ENCODE data around the gene BFSP1.

BFSP1 gene

DNA sequence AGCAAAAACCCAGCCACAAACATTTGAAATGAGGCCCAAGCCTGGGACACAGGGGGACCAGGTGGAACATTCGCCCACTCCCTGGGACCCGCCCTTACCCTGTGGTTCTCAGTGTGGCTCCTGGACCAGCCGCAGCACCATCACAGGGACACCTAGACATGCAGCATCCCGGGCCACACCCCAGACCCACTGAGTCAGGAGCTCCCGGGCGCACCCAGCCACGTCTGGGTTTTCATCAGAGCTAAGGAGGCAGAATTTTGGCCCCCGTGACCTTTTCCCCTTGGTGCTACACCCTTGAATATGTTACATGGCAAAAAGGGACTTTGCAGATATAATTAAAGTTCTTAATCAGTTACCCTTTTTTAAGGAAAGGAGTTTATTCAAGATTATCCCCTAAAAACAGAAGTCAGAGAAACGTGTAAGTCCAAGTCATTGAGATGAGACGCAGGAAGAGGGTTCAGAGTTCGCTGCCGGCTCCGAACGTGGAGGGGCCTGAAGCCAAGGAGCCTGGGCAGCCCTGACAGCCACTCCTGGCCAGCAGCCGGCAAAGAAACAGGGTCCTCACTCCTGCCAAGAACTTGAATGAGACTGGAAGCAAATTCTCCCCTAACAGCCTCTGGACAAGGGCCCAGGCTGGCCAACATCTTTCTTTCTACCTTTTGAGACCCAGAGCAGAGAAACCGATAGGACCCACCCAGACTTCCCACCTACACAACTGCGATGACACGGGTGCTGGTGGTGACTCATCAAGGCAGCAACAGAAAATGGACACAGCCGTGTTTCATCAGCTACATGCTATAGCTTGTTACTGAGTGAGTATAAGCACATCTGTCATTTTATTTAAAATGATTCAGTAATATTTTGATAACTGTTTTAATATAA is 25.3 kb downstream of the BFSP1 start:
- peaks cover 6% of the 10 kb centered on the region for H3K4me1 ChIP-seq
- no peak for DNase-seq (ENCODE audit: low spot score in 2 of 2)
- no peaks in the 10 kb centered on the region for H3K27me3 ChIP-seq (ENCODE audit: low read depth)
- no peak overlapping the region for H3K4me3 ChIP-seq
- H3K36me3 ChIP-seq (replicated peaks), result no peaks in the 10 kb centered on the region
- in situ Hi-C loops (cut with MboI; ENCODE audit: low sequenced_read_pairs), result loop anchor here (25.0 kb wide), 1 partner anchor 431 kb away; no protein-coding TSS in a partner anchor
- H3K9me3 ChIP-seq, result no peaks in the 10 kb centered on the region

DNA sequence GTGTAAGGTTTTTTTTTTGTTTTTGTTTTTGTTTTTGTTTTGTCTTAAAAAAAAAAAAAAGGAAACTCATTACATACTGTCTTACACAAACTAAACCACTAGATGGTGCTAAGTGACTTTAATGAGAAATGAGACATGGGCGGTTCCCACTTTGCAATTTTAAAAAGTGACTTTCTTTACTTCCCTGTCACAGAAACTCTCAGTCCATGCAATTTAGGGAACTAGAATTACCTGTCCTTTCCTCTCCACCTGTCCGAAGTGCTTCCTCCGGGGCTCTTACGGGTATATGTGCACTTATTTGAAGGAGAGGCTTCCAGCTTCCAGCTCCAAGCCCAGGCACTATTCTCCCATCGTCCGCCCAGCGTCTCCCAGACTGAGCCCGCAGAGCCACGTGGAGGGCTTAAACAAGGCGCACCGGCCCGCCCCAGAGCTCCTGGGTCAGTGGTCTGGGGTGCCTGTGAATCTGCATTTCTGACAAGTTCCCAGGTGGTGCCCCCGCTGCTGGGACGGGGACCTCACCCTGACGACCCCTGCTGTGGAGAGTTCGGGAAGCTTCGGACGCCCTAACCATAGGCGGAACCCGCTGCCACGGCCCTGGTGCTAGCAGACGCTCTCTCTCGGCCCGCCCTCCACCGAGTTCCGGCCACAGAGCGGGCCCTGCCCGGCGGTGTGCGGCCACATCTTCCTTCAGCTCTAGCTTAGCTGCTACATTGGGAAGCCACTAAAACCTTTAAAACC is 26.1 kb downstream of the BFSP1 start:
- DNase-seq (ENCODE audit: low spot score in 2 of 2), result peak; percentile 67 to 71
- peak overlapping the region; percentile 19 for H3K4me3 ChIP-seq
- peaks cover 6% of the 10 kb centered on the region for H3K4me1 ChIP-seq
- H3K36me3 ChIP-seq (replicated peaks), result no peaks in the 10 kb centered on the region
- no peaks in the 10 kb centered on the region for H3K9me3 ChIP-seq
- in situ Hi-C loops (cut with MboI; ENCODE audit: low sequenced_read_pairs), result loop anchor here (25.0 kb wide), 1 partner anchor 432 kb away; no protein-coding TSS in a partner anchor
- no peaks in the 10 kb centered on the region for H3K27me3 ChIP-seq (ENCODE audit: low read depth)

DNA sequence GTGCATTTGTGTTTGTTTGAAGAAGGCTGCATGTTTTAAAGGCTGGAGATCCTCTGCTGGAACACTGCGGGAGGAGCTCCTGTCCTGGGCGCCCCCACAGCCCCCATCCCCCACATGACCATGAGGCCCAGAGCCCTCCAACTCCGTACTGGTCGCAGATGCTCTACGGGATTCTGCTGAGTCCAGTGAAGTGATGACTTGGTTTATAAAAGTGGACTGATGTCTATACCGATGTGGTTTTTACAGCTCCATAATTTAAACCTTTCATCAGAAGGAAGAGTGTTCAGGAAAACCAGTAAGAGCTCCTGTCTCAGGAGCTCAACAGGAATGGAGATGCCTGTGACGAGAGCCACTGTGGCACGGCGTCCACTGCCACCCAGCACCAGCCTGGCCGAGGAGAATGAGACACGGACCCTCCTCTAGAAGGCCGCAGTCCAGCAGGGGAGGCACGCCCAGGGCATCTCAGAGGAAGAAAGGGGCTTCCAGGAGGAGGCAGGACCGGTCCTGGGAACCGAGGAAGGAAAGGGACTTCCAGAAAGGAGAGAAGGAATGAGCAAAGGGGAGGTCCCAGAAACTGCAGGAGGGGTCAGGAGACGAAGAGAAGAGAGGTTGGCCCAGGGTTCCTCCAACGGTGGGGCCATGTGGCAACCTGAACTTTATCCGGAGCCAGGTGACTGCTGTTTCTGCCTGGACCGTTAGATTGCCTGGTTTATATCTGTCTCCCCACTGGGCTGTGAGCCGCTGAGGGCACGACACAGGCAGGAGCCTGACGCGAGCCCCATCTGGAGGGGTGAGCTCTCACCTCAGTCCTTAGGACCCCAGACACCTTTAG is 26.9 kb downstream of the BFSP1 start:
- no peaks in the 10 kb centered on the region for H3K9me3 ChIP-seq
- in situ Hi-C loops (cut with MboI; ENCODE audit: low sequenced_read_pairs), result loop anchor here (25.0 kb wide), 1 partner anchor 433 kb away; no protein-coding TSS in a partner anchor
- peaks cover 6% of the 10 kb centered on the region for H3K4me1 ChIP-seq
- DNase-seq (ENCODE audit: low spot score in 2 of 2), result no peak
- no peak overlapping the region for H3K4me3 ChIP-seq
- no peaks in the 10 kb centered on the region for H3K36me3 ChIP-seq (replicated peaks)
- no peaks in the 10 kb centered on the region for H3K27me3 ChIP-seq (ENCODE audit: low read depth)

GRCh38 chr20:17503301-17504065 is 27.7 kb downstream of the BFSP1 start:
- no peak for DNase-seq (ENCODE audit: low spot score in 2 of 2)
- H3K4me1 ChIP-seq, result peaks cover 6% of the 10 kb centered on the region
- H3K4me3 ChIP-seq, result no peak overlapping the region
- in situ Hi-C loops (cut with MboI; ENCODE audit: low sequenced_read_pairs), result loop anchor here (25.0 kb wide), 1 partner anchor 434 kb away; no protein-coding TSS in a partner anchor
- H3K27me3 ChIP-seq (ENCODE audit: low read depth), result no peaks in the 10 kb centered on the region
- H3K9me3 ChIP-seq, result no peaks in the 10 kb centered on the region
- no peaks in the 10 kb centered on the region for H3K36me3 ChIP-seq (replicated peaks)

GRCh38 chr20:17502105-17502504 is 29.1 kb downstream of the BFSP1 start:
- Histone ChIP-seq H3K4me1 (peaks cover 6% of the 10 kb centered on the region), H3K9me3 (no peaks in the 10 kb centered on the region), H3K36me3 (replicated peaks) (no peaks in the 10 kb centered on the region), H3K4me3 (no peak overlapping the region), H3K27me3 (ENCODE audit: low read depth) (no peaks in the 10 kb centered on the region)
- DNase-seq (ENCODE audit: low spot score in 2 of 2), result no peak
- in situ Hi-C loops (cut with MboI; ENCODE audit: low sequenced_read_pairs), result loop anchor here (25.0 kb wide), 1 partner anchor 435 kb away; no protein-coding TSS in a partner anchor

DNA sequence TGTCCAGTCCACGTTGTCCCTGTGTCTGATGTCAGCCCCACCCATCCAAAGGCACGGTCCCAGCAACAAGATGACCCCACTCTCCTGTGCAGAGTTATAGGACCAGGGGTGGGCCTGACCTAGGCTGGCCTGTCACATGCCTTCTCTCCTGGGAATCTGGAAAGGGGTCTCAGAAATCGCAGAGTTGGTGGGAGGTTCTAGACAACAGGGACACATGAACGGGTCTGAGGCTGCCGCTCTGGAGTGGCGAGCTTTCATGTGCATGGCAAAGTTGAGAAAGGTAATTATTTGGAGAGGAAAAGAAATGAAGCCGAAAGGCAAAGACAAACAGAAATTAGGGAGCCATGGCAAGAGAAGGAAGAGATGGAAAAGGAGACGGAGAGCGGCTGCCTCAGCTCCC is 29.5 kb downstream of the BFSP1 start:
- Histone ChIP-seq H3K27me3 (ENCODE audit: low read depth) (no peaks in the 10 kb centered on the region), H3K4me1 (peaks cover 6% of the 10 kb centered on the region), H3K36me3 (replicated peaks) (no peaks in the 10 kb centered on the region), H3K4me3 (no peak overlapping the region), H3K9me3 (no peaks in the 10 kb centered on the region)
- in situ Hi-C loops (cut with MboI; ENCODE audit: low sequenced_read_pairs), result loop anchor here (25.0 kb wide), 1 partner anchor 436 kb away; no protein-coding TSS in a partner anchor
- no peak for DNase-seq (ENCODE audit: low spot score in 2 of 2)

- no peaks in the 10 kb centered on the region for H3K36me3 ChIP-seq (replicated peaks)
- H3K27me3 ChIP-seq (ENCODE audit: low read depth), result no peaks in the 10 kb centered on the region
- DNase-seq (ENCODE audit: low spot score in 2 of 2), result no peak
- no peak overlapping the region for H3K4me3 ChIP-seq
- H3K4me1 ChIP-seq, result peaks cover 6% of the 10 kb centered on the region
- H3K9me3 ChIP-seq, result no peaks in the 10 kb centered on the region
- in situ Hi-C loops (cut with MboI; ENCODE audit: low sequenced_read_pairs), result loop anchor here (25.0 kb wide), 1 partner anchor 436 kb away; no protein-coding TSS in a partner anchor
Measured at GRCh38 chr20:17500826-17501225, 30.4 kb downstream of the BFSP1 start.

GRCh38 chr20:17500271-17500670 is 30.9 kb downstream of the BFSP1 start:
- DNase-seq (ENCODE audit: low spot score in 2 of 2), result no peak
- in situ Hi-C loops (cut with MboI; ENCODE audit: low sequenced_read_pairs), result loop anchor here (25.0 kb wide), 1 partner anchor 437 kb away; no protein-coding TSS in a partner anchor
- Histone ChIP-seq H3K4me3 (no peak overlapping the region), H3K4me1 (peaks cover 4% of the 10 kb centered on the region), H3K9me3 (no peaks in the 10 kb centered on the region), H3K36me3 (replicated peaks) (no peaks in the 10 kb centered on the region), H3K27me3 (ENCODE audit: low read depth) (no peaks in the 10 kb centered on the region)

DNA sequence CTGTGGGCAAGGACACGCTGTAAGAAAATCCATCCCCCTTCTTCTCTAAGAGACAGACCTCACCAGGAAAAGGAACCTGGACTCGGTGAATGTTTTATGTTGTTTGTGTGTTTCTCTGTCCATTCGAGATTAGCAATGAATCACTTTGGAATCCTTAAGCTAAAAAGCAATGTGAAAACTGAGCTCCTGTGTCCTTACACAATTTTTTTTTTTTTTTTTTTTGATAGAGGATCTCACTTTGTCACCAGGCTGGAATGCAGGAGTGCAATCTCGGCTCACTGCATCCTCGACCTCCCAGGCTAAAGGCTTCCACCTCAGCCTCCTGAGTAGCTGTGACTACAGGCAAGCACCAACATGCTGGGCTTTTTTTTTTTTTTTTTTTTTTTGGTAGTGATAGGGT is 32.1 kb downstream of the BFSP1 start:
- no peaks in the 10 kb centered on the region for H3K27me3 ChIP-seq (ENCODE audit: low read depth)
- H3K4me3 ChIP-seq, result no peak overlapping the region
- DNase-seq (ENCODE audit: low spot score in 2 of 2), result no peak
- in situ Hi-C loops (cut with MboI; ENCODE audit: low sequenced_read_pairs), result loop anchor here (25.0 kb wide), 1 partner anchor 788 kb away; the partner anchor contains the start of gene ZNF133
- no peaks in the 10 kb centered on the region for H3K4me1 ChIP-seq
- H3K9me3 ChIP-seq, result no peaks in the 10 kb centered on the region
- H3K36me3 ChIP-seq (replicated peaks), result no peaks in the 10 kb centered on the region

DNA sequence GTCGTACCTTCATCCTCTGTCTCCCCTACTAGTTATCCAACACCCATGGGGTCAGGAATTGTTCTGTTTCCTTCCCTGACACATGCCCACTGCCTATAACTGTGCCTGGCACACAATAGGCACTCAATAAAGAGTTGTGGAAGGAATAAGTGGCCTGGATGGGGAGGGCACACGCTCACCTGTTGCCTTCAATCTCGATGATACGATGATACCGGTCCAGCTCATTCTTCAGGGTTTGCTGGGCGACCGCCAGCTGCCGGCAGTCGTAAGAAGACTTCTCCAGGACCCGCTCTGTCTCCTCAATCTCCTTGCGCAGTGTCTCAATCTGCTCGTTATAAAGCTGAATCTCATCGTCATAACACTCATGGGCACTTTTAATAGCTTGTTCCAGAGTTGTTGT is 32.5 kb downstream of the BFSP1 start:
- H3K4me3 ChIP-seq, result no peak overlapping the region
- in situ Hi-C loops (cut with MboI; ENCODE audit: low sequenced_read_pairs), result loop anchor here (25.0 kb wide), 1 partner anchor 789 kb away; the partner anchor contains the start of gene ZNF133

GRCh38 chr20:17497821-17498580 is 33.2 kb downstream of the BFSP1 start:
- H3K4me3 ChIP-seq, result no peak overlapping the region
- no peaks in the 10 kb centered on the region for H3K9me3 ChIP-seq
- in situ Hi-C loops (cut with MboI; ENCODE audit: low sequenced_read_pairs), result loop anchor here (25.0 kb wide), 1 partner anchor 789 kb away; the partner anchor contains the start of gene ZNF133
- no peaks in the 10 kb centered on the region for H3K36me3 ChIP-seq (replicated peaks)
- no peak for DNase-seq (ENCODE audit: low spot score in 2 of 2)
- no peaks in the 10 kb centered on the region for H3K27me3 ChIP-seq (ENCODE audit: low read depth)
- no peaks in the 10 kb centered on the region for H3K4me1 ChIP-seq

More for the DNA sequence above, 32.5 kb downstream of the BFSP1 start:
- Histone ChIP-seq H3K27me3 (ENCODE audit: low read depth) (no peaks in the 10 kb centered on the region), H3K36me3 (replicated peaks) (no peaks in the 10 kb centered on the region), H3K9me3 (no peaks in the 10 kb centered on the region), H3K4me1 (no peaks in the 10 kb centered on the region)
- DNase-seq (ENCODE audit: low spot score in 2 of 2), result no peak

- no peaks in the 10 kb centered on the region for H3K36me3 ChIP-seq (replicated peaks)
- no peaks in the 10 kb centered on the region for H3K9me3 ChIP-seq
- H3K4me1 ChIP-seq, result no peaks in the 10 kb centered on the region
- no peaks in the 10 kb centered on the region for H3K27me3 ChIP-seq (ENCODE audit: low read depth)
- in situ Hi-C loops (cut with MboI; ENCODE audit: low sequenced_read_pairs), result loop anchor here (25.0 kb wide), 1 partner anchor 791 kb away; the partner anchor contains the start of gene ZNF133
- no peak overlapping the region for H3K4me3 ChIP-seq
- DNase-seq (ENCODE audit: low spot score in 2 of 2), result no peak
Measured at GRCh38 chr20:17495826-17496225, 35.4 kb downstream of the BFSP1 start.
